NCI-H345 treated with DMSO at 0.1 percent for 48 hours (cell line): Measurements from ENCODE around the gene GC.
"Not testable (repeated sequence)": the region's sequence is repeated elsewhere in the genome, so short reads cannot be mapped to it uniquely, and the experiment has no call there.

Experiments used
- DNase-seq: peaks from one replicate; lab custom pipeline; 2025; ENCODE audit not compliant: unreplicated experiment; lab: John Stamatoyannopoulos, UW

GC gene

GRCh38 chr4:71768123-71768522 is 15.8 kb downstream of the GC start:
- no peak for DNase-seq

- DNase-seq = no peak
Observed at GRCh38 chr4:71765821-71766383, 18.0 kb downstream of the GC start.

DNA sequence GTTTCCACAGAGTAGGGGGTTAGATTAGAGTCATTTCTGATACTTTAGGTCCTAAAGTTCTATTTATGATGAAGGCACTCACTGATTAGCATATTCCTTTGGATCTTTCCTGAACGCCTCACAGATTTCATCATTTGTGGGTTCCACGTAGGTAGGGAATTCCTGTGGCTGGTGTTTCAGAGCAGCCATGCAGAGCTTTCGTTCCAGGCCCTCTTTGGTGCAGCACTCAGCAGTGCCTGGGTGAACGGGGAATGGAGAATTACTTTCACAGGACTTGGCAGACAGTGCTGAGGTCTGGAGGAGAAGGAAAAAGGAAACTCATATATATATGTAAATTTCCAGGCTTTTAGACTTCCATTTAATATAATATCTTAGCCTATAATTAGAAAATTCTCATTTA is 18.5 kb downstream of the GC start:
- DNase-seq = no peak

- no peak for DNase-seq
Observed at GRCh38 chr4:71752383-71753042, 31.4 kb downstream of the GC start.

DNA sequence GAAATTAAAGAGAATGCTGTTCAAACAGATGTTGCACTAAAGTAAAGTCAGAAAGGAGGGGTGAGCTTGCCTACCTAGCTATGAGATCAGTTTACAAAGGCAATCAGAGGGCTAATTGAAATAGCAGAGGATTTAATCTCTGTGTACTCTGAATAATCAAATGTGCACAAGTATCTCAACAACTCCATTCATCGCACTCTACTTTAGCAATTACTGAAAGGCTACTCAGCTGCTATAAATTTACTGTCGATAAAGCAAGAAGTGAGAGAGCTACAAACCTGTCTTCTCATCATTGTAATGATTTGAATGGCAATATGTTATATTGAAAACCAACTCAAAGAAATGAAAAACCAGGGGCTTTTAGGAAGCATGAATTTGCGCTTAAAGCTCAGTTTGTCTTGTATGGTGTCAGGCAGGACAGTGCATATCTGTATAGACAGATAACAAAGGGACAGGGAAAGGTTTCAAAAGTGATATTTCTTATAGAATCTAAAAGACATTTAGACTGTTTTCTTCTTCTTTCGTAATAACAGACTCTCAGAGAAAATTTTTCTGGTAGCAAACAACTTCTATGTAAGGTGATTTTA is 34.8 kb downstream of the GC start:
- DNase-seq = no peak

DNA sequence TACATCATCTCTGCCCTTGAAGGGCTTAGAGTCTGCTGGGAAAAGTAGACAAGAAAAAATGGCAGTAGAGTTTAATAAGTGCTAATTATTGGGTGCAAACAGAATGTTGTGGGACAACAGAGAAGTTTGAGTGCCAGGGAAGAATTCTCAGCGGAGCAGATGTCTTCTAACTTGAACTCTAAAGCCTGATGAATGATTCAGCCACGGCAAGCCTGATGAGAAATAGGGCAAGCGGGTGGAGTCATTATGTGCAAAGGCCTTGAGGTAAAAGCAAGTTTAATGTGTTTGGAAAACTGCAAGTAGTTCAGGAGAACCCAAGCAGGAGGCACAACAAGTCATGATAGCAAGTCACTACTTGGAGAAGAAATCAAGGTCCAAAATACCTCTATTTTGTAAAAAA is 37.5 kb downstream of the GC start:
- no peak for DNase-seq

- DNase-seq = not testable (repeated sequence)
Observed at GRCh38 chr4:71738782-71739181, 45.1 kb downstream of the GC start.

DNA sequence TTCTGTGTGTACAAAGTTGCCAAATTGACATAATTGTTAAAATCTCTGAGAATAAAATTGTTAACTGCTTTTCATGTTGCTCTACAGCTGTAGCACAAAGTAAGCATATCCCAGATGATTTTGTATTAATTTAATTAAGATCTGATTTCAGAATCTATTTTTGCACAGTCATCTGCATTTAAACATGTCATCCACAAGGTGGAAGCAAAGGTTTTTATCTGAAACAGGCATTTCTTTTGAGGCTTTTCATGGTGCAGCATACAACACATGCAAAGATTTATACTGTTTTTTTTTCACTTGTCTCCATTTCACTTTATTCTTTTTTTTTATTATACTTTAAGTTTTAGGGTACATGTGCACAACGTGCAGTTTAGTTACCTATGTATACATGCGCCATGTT is 51.2 kb downstream of the GC start:
- no peak for DNase-seq

- DNase-seq = no peak
Observed at GRCh38 chr4:71732066-71732465, 51.8 kb downstream of the GC start.

GRCh38 chr4:71729856-71730255 is 54.0 kb downstream of the GC start:
- DNase-seq = no peak

DNA sequence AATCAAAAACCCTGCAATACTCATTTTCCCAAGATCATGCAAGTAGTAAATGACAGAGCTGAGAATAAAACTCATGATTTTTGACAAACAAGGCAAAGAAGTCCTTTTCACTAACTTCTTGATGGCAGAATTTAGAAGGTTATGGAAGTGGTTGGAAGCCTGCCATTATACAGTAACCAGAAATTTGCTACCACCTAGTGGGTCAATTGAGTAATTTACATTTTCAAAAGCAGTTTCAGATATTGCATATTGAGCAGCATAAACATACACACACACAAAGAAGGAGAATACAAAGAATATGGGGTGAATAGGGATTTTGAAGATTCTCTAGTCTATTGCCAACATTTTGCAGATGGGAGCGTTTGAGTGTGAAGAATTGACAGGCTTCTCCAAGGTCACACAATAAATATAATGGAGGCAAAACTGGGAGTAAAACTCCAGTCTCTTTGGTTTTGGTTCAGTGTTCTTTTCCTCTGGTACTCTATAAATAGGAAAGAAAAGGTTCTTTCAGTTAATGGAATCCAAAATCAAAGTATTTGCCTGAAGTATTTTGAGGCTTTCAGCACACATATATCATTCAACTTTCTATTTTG is 70.2 kb downstream of the GC start:
- DNase-seq = peak; percentile 63

DNA sequence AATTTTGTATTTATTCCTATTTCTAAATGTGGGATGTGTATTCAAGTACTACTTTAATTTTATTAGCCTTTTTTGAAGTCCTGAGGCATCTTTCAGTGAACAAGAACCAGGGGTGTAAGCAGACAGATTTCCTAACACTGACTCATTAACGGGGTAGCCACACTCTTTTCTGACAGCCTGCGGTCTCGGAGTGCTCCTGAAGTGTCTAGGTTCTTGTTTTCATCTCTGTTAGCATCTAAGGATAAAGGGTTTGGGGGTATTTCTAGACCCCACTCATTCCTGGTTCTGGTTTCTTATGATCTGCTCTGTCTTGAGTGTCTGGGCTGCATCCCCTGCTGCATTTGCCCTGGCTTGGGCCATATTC is 71.9 kb downstream of the GC start:
- DNase-seq = no peak

GRCh38 chr4:71711044-71711984 is 72.6 kb downstream of the GC start:
- DNase-seq = no peak

- DNase-seq = no peak
Observed at GRCh38 chr4:71709961-71710360, 73.9 kb downstream of the GC start.

DNA sequence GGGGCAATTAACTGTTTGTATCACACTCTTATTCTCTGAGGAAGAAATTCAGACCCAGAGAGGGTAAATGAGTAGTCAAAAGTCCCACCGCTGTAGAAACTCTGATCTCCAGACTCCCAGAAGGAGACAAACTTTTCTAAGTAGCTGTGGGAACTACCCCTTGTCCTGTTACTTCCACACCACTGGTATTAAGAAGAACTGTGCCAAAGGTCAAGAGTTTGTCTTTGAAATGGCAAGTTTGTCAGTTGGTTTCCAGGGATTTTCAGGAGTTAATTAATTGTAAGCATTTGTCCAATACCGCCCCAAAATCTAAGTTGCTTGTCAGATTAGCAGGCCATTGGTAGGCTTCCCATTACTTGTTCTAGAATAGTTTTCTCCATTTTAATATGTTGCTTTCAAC is 85.7 kb downstream of the GC start:
- DNase-seq = no peak

- no peak for DNase-seq
Observed at GRCh38 chr4:71697031-71697430, 86.8 kb downstream of the GC start.

DNA sequence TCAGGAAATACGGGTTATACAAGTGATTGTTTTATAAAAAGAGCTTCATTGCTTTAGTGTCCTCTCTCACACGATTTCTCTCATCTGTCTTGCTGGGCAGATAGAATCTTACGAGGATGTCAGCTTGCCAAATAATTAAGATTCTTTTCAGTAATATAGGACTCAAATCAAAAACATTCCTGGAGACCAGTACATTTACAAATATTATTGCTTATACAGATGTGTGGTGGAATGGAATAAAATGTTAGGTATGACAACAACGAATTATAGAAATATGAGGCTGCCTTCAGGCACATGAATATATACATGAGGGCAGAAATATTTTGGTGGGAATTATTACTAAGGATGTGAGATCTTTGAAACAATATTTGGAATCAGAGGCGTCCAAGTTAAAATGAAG is 88.9 kb downstream of the GC start:
- DNase-seq = no peak

DNA sequence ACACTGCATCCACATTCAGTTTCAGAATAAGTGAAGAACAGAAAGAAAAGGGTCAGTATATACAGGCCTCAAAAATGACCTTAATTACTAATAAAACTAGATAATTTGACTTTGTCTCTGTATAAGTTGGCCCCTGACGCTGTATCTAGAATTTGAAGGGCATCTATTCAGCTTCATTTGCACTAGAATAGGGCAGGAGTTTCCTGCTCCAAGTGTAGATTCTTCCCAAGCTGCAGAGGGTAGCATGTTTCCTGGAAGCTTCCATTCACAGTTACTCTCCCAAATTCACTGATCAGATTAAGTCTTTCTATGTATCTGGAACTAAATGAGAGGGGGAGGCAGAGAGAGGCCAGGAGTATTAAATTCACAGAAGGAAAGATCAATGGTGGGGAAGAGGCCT is 90.9 kb downstream of the GC start:
- no peak for DNase-seq

- no peak for DNase-seq
Observed at GRCh38 chr4:71692198-71692597, 91.7 kb downstream of the GC start.
